GM18507 (cell line): ENCODE measurements around the gene TAOK1.
"Not testable (repeated sequence)": the region's sequence is repeated elsewhere in the genome, so short reads cannot be mapped to it uniquely, and the experiment has no call there.

ENCODE experiments used
- DNase-seq: peaks from one replicate; pipeline ENCODE4 v3.0.0; 2011; ENCODE audit warnings: low read depth; ENCODE audit not compliant: insufficient read length; ENCODE audit errors: extremely low spot score
- FAIRE-seq: peaks from 2 replicates; lab custom pipeline; 2011; peaks lifted over from hg19 to GRCh38; lab: Jason Lieb, UNC

TAOK1 gene

GRCh38 chr17:29433541-29433940, 43.4 kb downstream of the TAOK1 start:
- FAIRE-seq (no peak), DNase-seq (no peak)

- no peak for DNase-seq
- FAIRE-seq: no peak
Observed at GRCh38 chr17:29434550-29434949, 44.4 kb downstream of the TAOK1 start.

GRCh38 chr17:29442451-29442850, 52.3 kb downstream of the TAOK1 start:
- DNase-seq (no peak), FAIRE-seq (no peak)

GRCh38 chr17:29443041-29443739, 53.0 kb downstream of the TAOK1 start:
- FAIRE-seq: no peak
- DNase-seq: no peak

GRCh38 chr17:29444589-29444988, 54.4 kb downstream of the TAOK1 start:
- FAIRE-seq (no peak), DNase-seq (no peak)

- no peak for DNase-seq
- FAIRE-seq: peak; percentile 39
Observed at GRCh38 chr17:29445844-29446243, 55.7 kb downstream of the TAOK1 start.

- FAIRE-seq (no peak), DNase-seq (no peak)
Observed at GRCh38 chr17:29449865-29450671, 59.9 kb downstream of the TAOK1 start.

- FAIRE-seq (no peak), DNase-seq (no peak)
Observed at GRCh38 chr17:29451121-29451742, 61.1 kb downstream of the TAOK1 start.

GRCh38 chr17:29458066-29458465, 67.9 kb downstream of the TAOK1 start:
- FAIRE-seq: no peak
- no peak for DNase-seq

- no peak for FAIRE-seq
- DNase-seq: no peak
Observed at GRCh38 chr17:29461483-29462206, 71.5 kb downstream of the TAOK1 start.

GRCh38 chr17:29469276-29469675, 79.1 kb downstream of the TAOK1 start:
- DNase-seq (no peak), FAIRE-seq (no peak)

- FAIRE-seq, DNase-seq: not testable (repeated sequence)
Observed at GRCh38 chr17:29473437-29473836, 83.3 kb downstream of the TAOK1 start.

GRCh38 chr17:29474297-29474696, 84.1 kb downstream of the TAOK1 start:
- FAIRE-seq (no peak), DNase-seq (no peak)

- DNase-seq (no peak), FAIRE-seq (no peak)
Observed at GRCh38 chr17:29475891-29476290, 85.7 kb downstream of the TAOK1 start.

GRCh38 chr17:29480249-29480928, 90.2 kb downstream of the TAOK1 start:
- FAIRE-seq, DNase-seq: not testable (repeated sequence)

GRCh38 chr17:29483503-29483902, 93.3 kb downstream of the TAOK1 start:
- FAIRE-seq: peak; percentile 18
- no peak for DNase-seq

- no peak for DNase-seq
- FAIRE-seq: no peak
Observed at GRCh38 chr17:29495011-29495410, 104.8 kb downstream of the TAOK1 start.

GRCh38 chr17:29504711-29505110, 114.5 kb downstream of the TAOK1 start:
- DNase-seq (no peak), FAIRE-seq (no peak)

- DNase-seq: no peak
- FAIRE-seq: no peak
Observed at GRCh38 chr17:29505836-29506235, 115.7 kb downstream of the TAOK1 start.
